Measurements from ENCODE around the gene CERK. TPM values are rescaled to one million over a fixed set of nuclear protein-coding genes. Genes with fewer than 3 reads are reported as not detected.
"Not testable (repeated sequence)": the region's sequence is repeated elsewhere in the genome, so short reads cannot be mapped to it uniquely, and the experiment has no call there.

The CERK gene
- polyA plus RNA-seq, 1 donor from 2014 or later: 11.7 TPM

DNA sequence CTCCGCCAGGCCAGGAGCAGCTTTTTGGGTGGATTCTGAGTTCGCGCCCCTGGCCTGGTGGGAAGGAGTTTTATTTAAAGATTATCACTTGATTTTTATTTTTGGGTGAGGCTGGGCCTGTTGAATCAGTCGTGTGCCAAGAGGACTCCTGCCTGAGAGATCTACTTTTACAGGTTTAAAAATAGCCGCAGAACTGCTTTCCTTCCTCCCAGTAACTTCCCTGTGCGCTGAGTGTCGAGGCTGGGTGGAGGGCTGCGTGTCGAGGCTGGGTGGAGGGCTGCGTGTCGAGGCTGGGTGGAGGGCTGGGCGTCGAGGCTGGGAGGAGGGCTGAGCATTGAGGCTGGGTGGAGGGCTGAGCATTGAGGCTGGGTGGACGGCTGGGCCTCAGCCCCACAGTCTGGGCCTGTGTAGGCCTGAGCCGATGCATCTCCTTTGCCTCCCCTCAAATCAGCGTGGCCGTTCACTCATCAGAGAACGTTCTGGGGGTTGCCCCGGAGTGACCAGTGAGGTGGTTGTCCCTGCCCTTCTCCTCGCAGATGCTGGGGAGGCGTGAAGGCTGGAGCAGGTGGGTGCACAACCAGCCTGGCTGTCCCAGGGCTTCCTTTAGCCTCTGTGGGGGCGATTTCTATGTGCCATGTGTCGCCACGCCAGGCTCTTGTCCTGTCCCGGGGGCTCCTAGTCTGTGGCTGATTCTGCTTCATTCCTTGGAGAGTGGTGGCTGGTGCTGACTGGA lies 87.8 kb downstream of the CERK start:
- Mint-ChIP-seq H3K4me3 (no peak overlapping the region), H3K36me3 (peaks cover 5% of the 10 kb centered on the region), H3K9me3 (no peaks in the 10 kb centered on the region), H3K4me1 (peaks cover 6 to 27% (median 13%) of the 10 kb centered on the region in 3 donors), H3K27me3 (no peaks in the 10 kb centered on the region), H3K27ac (no peak overlapping the region)

DNA sequence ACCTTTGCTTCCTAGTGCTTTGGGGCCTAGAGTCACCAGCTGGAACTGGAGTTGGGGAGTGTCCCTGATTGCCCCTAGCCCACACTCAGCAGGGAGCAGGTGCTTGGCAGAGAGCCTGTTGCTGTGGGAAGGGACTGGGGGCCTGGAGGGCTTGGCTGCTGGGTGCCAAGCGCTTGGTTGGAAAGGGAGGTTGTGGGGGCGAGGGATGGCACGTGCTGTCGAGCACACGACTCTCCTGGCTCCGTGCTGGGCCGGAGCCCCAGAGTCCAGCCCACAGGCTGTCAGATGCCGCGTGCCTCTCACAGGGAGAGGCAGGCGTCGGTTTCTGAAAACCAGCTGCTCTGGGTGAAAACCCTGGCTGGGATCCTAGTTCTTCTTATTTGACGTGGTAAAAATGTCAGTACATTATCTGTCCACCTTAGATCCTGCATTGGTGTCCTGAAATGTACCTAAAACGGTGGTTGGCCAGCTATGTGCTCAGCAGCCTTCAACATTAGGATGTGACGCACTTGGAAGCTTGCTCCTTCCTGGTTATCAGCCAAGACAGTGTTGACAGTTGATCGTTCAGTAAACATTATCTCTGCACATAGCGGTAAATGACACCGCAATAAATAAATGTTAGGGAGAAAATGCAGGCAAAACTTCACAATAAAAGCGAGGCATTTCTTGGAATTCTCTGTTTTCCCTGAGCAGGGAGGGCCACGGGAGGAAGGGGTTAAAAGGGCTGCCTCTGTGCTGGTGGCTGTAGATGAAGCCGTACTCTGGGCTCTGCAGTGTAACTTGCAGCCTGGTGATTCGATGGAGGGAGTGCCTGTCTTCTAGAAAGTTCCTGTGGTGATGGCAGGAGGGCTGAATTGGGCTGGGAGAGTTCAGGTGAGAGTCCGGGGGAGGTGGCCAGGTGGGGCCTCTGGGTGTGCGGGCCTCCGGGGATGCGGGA lies 88.6 kb downstream of the CERK start:
- H3K27me3 Mint-ChIP-seq: no peaks in the 10 kb centered on the region
- no peaks in the 10 kb centered on the region for H3K9me3 Mint-ChIP-seq
- H3K4me3 Mint-ChIP-seq: no peak overlapping the region
- H3K27ac Mint-ChIP-seq: no peak overlapping the region
- H3K4me1 Mint-ChIP-seq: peaks cover 6 to 26% (median 13%) of the 10 kb centered on the region in 3 donors
- H3K36me3 Mint-ChIP-seq: peaks cover 5% of the 10 kb centered on the region

DNA sequence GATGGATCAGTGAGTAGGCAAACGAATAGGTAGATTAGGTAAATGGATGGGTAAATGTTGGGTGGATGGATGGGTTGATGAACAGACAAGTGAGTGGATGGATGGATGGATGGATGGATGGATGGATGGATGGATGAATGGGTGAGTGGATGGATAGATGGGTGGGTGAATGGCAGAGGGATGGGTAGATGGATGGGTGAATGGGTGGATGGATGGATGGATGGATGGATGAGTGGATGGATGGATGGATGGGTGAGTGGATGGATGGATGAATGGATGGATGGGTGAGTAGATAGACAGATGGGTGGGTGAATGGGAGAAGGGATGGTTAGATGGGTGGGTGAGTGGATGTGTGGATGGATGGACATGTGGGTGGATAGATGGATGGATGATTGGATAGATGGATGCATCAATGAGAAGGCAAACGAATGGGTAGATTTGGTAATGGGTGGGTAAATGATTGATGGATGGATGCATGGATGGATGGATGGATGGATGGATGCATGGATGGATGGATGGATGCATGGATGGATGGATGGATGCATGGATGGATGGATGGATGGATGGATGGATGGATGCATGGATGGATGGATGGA lies 89.7 kb downstream of the CERK start:
- peaks cover 6 to 27% (median 13%) of the 10 kb centered on the region in 3 donors for H3K4me1 Mint-ChIP-seq
- not testable (repeated sequence) for H3K9me3 Mint-ChIP-seq, H3K27ac Mint-ChIP-seq, H3K36me3 Mint-ChIP-seq, H3K4me3 Mint-ChIP-seq, H3K27me3 Mint-ChIP-seq

DNA sequence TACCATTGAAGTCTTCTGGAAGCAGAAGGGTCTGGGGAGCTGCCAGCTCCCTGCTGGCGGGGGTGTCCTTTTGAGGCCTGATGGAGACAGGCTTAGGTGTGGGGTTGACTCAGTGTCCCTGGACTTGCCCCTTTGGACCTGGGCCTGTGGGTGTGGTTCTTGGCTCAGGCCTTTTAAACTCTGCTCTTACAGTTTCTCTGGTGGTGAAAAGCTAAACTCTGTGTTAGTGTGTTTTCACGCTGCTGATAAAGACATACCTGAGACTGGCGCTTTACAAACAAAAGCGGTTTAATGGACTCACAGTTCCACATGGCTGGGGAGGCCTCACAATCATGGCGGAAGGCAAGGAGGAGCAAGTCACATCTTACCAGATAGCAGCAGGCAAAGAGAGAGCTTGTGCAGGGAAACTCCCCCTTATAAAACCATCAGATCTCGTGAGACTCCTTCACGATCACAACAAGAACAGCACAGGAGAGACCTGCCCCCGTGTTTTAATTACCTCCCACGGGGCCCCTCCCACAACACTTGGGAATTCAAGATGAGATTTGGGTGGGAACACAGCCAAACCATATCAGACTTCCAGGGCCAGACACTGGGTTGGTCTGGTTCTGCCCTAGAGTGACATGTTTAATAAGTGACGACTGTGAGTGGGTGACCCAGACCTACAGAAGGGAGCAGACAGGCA lies 91.4 kb downstream of the CERK start:
- H3K27ac Mint-ChIP-seq: no peak overlapping the region
- H3K27me3 Mint-ChIP-seq: no peaks in the 10 kb centered on the region
- no peaks in the 10 kb centered on the region for H3K9me3 Mint-ChIP-seq
- peaks cover 5% of the 10 kb centered on the region for H3K36me3 Mint-ChIP-seq
- peaks cover 11 to 29% (median 13%) of the 10 kb centered on the region in 3 donors for H3K4me1 Mint-ChIP-seq
- H3K4me3 Mint-ChIP-seq: no peak overlapping the region

DNA sequence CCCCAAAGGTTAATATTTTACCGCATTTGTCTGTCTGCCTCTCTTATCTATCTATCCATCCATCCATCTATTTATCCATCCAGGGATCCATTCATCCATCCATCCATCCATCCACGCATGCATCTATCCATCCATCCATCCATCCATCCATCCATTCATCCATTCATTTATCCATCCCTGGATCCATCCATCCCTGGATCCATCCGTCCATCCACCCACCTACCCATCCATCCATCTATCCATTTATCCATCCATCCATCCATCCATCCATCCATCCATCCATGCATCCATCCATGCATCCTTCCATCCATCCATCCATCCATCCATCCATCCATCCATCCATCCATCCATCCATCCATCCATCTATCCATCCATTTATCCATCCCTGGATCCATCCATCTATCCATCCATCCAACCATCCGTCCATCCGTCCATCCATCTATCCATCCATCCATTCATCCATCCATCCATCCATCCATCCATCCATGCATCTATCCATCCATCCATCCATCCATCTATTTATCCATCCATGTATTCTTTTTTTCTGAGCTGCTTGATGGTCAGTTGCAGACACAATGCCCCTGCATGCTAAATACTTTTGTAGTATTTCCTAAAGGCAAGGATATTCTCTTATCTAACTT lies 95.1 kb downstream of the CERK start:
- not testable (repeated sequence) for H3K4me3 Mint-ChIP-seq, H3K27ac Mint-ChIP-seq, H3K36me3 Mint-ChIP-seq, H3K9me3 Mint-ChIP-seq, H3K27me3 Mint-ChIP-seq
- H3K4me1 Mint-ChIP-seq: peaks cover 15 to 26% (median 17%) of the 10 kb centered on the region in 3 donors

DNA sequence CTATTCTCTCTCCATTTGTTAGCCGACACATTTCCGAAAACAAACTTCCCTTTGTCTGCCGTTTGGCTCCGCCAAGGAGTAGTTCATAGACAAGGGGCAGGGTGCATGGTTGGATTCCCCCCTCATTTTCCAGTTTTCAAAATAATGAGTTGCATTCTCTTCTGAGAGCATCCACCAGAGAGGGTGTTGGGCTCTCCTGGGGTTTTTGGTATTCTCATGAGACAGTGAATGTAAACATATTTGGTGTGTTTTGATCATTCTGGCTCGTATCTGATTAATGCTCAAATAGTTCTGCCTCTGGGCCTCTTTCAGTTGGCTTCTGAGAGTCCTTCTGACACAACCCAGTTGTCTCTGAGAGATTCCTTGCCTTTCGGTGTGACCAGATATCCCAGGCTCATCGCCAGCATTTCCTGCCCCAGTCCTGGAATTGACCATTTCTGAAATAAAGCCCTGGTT lies 96.2 kb downstream of the CERK start:
- H3K4me1 Mint-ChIP-seq: peaks cover 15 to 26% (median 15%) of the 10 kb centered on the region in 3 donors
- no peaks in the 10 kb centered on the region for H3K27me3 Mint-ChIP-seq
- H3K36me3 Mint-ChIP-seq: no peaks in the 10 kb centered on the region
- H3K27ac Mint-ChIP-seq: no peak overlapping the region
- H3K4me3 Mint-ChIP-seq: no peak overlapping the region
- H3K9me3 Mint-ChIP-seq: no peaks in the 10 kb centered on the region

DNA sequence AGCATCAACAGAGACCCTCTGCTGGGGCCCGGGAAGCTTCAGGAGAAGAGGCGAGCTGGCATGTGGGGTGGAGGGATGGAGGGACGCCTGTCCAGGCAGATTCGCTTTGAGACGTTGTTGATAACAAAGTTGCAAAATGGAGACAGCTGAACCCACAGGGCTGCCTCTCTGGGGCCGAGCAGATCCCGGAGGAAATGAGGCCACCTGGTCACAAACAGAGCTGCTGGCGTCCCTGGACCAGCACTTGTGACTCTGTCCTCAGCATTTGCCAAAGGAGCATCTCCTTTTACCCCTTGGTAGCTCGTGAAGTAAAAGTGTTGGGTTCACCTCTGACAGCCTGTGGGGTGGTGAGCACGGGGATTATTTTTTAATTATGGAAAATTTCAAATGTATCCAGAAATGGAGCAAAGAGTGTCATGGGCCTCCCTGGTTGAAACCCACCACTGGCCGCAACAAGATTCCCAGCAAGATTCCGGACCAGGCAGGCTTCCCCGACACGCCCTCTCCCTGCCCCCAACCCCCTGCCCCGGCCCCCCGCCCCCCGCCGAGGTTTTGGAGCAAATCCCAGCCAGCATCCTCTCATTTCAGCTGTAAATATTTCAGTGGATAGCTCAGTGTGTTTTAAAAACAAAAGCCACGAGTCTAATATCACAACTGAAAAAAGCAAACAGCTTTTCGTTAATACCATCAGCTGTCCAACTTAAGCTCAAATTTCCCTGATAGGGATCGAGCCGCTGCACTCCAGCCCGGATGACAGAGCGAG lies 97.6 kb downstream of the CERK start:
- no peaks in the 10 kb centered on the region for H3K27me3 Mint-ChIP-seq
- no peak overlapping the region for H3K27ac Mint-ChIP-seq
- H3K4me1 Mint-ChIP-seq: peaks cover 10 to 21% (median 13%) of the 10 kb centered on the region in 3 donors
- H3K4me3 Mint-ChIP-seq: peak overlapping the region in 1 of 4 donors; percentile 17
- no peaks in the 10 kb centered on the region for H3K9me3 Mint-ChIP-seq
- H3K36me3 Mint-ChIP-seq: no peaks in the 10 kb centered on the region

DNA sequence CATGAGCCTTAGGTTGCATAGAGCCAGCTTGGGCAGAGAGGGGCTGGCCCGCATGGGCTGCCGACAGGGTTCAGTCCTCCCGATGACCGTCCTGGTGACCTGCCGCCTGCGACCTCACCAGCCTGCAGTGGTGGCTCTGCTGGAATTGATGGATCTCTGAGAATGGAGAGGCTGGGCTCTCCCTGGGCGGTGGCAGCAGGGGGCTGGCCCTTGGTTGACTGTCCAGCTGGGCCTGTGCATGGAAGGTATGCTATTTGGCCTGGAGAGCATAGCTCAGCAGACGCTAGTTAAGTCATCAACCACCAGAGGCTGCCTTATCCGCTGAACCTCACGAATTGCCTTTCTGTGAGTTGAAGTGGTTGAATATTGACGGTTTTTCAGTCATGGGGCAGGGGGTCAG lies 98.2 kb downstream of the CERK start:
- no peaks in the 10 kb centered on the region for H3K9me3 Mint-ChIP-seq
- H3K4me1 Mint-ChIP-seq: peaks cover 10 to 21% (median 13%) of the 10 kb centered on the region in 3 donors
- no peak overlapping the region for H3K27ac Mint-ChIP-seq
- H3K36me3 Mint-ChIP-seq: no peaks in the 10 kb centered on the region
- no peaks in the 10 kb centered on the region for H3K27me3 Mint-ChIP-seq
- H3K4me3 Mint-ChIP-seq: no peak overlapping the region

DNA sequence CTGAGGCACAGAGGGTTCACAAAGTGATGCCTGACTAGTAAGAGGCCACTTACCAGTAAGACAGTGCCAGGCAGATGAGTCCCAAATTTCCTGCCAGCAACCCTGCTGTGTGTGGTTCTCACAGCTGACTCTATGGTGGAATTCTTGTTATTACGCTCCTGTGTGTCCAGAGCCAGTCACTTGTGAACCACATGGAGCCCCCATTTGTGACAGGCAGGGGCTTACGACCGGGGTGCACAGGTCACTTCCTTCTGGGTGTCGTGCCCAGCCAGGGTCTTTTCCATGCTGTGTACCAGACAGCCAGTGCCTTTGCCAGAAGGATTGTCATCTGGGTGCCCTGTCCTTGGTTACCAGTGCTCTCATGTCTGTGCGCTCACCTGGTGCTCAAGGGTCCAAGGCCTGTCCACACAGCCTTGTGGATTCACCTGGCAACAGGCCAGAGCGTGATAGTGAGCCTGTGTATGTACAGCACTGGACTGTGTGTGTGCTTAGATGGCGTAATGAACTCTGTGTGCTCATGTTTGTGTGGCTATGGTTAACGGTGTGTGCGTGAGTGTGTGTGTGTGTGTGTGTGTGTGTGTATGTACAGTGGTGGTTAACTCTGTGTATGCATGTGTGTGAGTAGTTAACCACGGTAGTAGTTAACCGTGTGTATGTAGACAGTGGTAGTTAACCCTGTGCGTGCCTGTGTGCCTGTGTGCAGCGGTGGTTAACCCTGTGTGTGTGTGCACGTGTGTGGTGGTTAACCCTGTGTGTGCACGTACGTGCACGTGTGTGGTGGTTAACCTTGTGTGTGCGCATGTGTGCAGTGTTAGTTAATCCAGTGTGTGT lies 99.2 kb downstream of the CERK start:
- H3K27me3 Mint-ChIP-seq: no peaks in the 10 kb centered on the region
- no peak overlapping the region for H3K4me3 Mint-ChIP-seq
- no peaks in the 10 kb centered on the region for H3K9me3 Mint-ChIP-seq
- peaks cover 10 to 23% (median 13%) of the 10 kb centered on the region in 3 donors for H3K4me1 Mint-ChIP-seq
- peak overlapping the region in 2 of 3 donors; percentile 15 to 78 for H3K27ac Mint-ChIP-seq
- no peaks in the 10 kb centered on the region for H3K36me3 Mint-ChIP-seq

DNA sequence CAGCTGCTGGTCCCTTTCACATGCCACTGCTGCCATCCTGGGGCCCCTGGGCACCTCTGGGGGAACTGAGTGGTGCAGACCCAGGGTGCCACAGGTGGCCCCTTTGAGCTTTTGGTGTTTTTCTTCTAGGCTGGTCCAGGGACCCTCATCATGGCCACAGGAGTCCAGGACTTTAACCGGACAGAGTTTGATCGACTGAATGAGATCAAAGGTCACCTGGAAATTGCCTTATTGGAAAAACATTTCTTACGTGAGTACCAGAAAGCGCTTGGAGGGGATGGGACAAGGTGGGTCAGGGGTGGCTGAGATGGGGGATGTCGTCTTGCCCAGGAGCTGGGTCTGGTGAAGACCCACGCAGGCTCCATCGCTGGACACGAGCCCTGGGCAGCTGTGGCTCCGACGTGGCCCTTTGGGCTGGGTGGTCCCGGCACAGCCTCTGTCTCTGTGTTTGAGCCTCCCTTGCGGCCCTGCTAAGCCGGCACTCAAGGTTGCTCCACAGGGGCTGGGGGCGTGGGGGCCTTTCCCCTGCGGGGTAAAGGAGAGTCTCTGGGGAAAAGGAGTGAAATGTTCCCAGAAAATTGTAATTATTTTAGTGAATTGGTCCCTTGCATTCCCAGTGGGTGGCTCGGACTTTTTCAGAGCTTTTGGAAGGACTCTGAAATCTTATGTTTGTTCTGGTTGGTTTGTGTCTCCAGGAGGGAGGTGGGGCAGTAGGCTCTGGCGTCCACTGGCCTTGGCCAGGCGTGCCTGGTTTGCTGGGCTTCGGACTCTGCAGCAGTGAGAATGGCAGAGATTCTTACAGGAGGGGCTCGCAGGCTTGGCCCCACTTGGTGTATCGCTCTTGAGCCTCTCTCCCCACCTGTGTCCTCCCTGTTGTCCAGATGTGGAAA lies 100.1 kb downstream of the CERK start:
- Mint-ChIP-seq H3K36me3 (no peaks in the 10 kb centered on the region), H3K4me3 (no peak overlapping the region), H3K27ac (no peak overlapping the region), H3K4me1 (peaks cover 10 to 18% (median 11%) of the 10 kb centered on the region in 3 donors), H3K9me3 (no peaks in the 10 kb centered on the region), H3K27me3 (no peaks in the 10 kb centered on the region)

DNA sequence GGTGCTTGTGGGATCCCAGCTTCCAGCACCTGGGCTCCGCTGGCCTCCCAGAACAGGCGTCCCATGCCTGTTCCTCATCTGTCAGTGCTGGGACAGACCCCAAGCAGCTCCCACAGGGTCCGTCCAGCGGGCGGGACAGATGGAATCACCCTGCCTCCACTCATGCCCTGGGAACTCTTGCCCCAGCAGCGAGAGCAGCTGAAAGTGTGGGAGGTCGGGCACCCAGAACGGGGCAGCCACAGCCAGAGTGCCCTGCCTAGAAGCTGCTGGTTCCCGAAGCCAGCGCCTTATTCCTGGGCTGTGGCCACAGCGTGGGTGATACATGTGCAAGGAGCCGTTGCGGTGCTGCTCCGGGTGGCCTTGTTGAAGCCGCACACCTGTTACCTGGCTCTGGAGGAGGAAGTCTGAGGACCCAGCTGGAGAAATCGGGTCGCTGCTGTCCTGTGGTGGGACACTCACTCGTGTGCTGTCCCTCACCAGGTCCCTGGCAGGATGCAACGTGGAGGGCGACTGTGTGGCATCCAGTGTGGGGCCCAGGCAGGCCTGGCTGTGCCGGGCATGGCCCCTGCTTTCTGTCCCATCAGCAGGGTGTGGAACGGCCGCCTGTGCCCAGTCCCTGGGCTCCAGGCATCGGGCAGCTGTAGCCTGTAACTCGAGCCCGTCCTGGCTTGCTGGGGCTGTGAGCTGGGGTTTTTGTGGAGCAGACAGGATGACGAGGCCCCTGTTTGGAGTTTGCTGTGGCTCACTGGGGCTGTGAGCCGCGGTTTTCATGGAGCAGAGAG lies 101.6 kb downstream of the CERK start:
- Mint-ChIP-seq H3K27ac (peak overlapping the region in 1 of 3 donors; percentile 67), H3K9me3 (no peaks in the 10 kb centered on the region), H3K4me3 (no peak overlapping the region), H3K36me3 (no peaks in the 10 kb centered on the region), H3K27me3 (no peaks in the 10 kb centered on the region), H3K4me1 (peaks cover 1 to 7% (median 4%) of the 10 kb centered on the region in 3 donors)

DNA sequence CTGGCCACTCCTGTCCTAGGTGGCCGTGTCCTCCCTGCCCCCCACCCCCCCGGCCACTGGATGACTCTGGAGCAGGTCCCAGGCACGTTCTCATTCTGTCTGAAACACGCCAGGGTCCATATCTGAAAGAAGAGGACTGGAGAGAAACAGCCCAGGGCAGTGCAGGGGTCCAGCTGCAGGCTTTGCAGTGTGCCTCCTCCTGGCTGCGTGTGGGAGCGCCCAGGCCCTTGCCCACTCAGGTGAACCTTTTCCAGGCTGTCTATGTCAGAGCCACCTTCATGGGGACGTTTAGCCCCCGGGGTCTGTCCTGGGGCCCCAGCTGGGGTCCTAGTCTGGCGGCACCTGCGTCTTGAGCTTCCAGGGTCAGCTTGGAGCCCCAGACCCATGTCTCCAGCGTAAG lies 102.3 kb downstream of the CERK start:
- H3K4me3 Mint-ChIP-seq: no peak overlapping the region
- H3K27ac Mint-ChIP-seq: no peak overlapping the region

More for the DNA sequence above, 102.3 kb downstream of the CERK start:
- no peaks in the 10 kb centered on the region for H3K9me3 Mint-ChIP-seq
- H3K4me1 Mint-ChIP-seq: peaks cover 0 to 6% (median 3%) of the 10 kb centered on the region in 3 donors
- no peaks in the 10 kb centered on the region for H3K27me3 Mint-ChIP-seq
- no peaks in the 10 kb centered on the region for H3K36me3 Mint-ChIP-seq
